ENCODE results near the gene RER1.

The RER1 gene

GRCh38 chr1:2355373-2356261 is 36.0 kb upstream of the RER1 start:
- H3K4me3 ChIP-seq (ENCODE audit: low read length), result no peak overlapping the region
- no peak overlapping the region for H3K4me2 ChIP-seq (ENCODE audit: low read depth, low read length)
- no peak overlapping the region for H3K9ac ChIP-seq (ENCODE audit: low read length)
- no peaks in the 10 kb centered on the region for H3K36me3 ChIP-seq (replicated peaks; ENCODE audit: insufficient read depth, low read length)
- no peak overlapping the region for H3K27ac ChIP-seq (ENCODE audit: low read length)
- H2AFZ ChIP-seq (ENCODE audit: low read length), result no peak overlapping the region
- H3K27me3 ChIP-seq (replicated peaks; ENCODE audit: insufficient read depth, low read length), result peaks cover 100% of the 10 kb centered on the region
- no peaks in the 10 kb centered on the region for H3F3A ChIP-seq (ENCODE audit: insufficient read depth, low read length)
- no peaks in the 10 kb centered on the region for H4K20me1 ChIP-seq (ENCODE audit: insufficient read depth, low read length)
- H3K9me3 ChIP-seq (replicated peaks; ENCODE audit: insufficient read depth, low read length), result no peaks in the 10 kb centered on the region
- H3K79me2 ChIP-seq (ENCODE audit: low read length), result no peaks in the 10 kb centered on the region
- DNase-seq, result no peak
- H3K9me2 ChIP-seq (replicated peaks; ENCODE audit: insufficient read depth, low read length), result no peaks in the 10 kb centered on the region
- TF ChIP-seq EZH2phosphoT487 (IDR thresholded peaks at IDR 0.05; ENCODE audit: low read length), result no peak
- no peak for TF ChIP-seq EZH2 (optimal IDR thresholded peaks at IDR 0.05; ENCODE audit: low read depth, low read length)
- no peak for TF ChIP-seq CTCF (IDR thresholded peaks at IDR 0.05; ENCODE audit: low read length)
- no peaks in the 10 kb centered on the region for H3K4me1 ChIP-seq (ENCODE audit: low read length)

- Histone ChIP-seq H3K36me3 (replicated peaks; ENCODE audit: insufficient read depth, low read length) (no peaks in the 10 kb centered on the region), H3K9me2 (replicated peaks; ENCODE audit: insufficient read depth, low read length) (no peaks in the 10 kb centered on the region), H3F3A (ENCODE audit: insufficient read depth, low read length) (no peaks in the 10 kb centered on the region), H3K27ac (ENCODE audit: low read length) (no peak overlapping the region), H3K79me2 (ENCODE audit: low read length) (no peaks in the 10 kb centered on the region), H3K9ac (ENCODE audit: low read length) (no peak overlapping the region), H3K9me3 (replicated peaks; ENCODE audit: insufficient read depth, low read length) (no peaks in the 10 kb centered on the region), H3K27me3 (replicated peaks; ENCODE audit: insufficient read depth, low read length) (peaks cover 99% of the 10 kb centered on the region), H3K4me3 (ENCODE audit: low read length) (no peak overlapping the region), H2AFZ (ENCODE audit: low read length) (no peak overlapping the region), H3K4me2 (ENCODE audit: low read depth, low read length) (no peak overlapping the region), H4K20me1 (ENCODE audit: insufficient read depth, low read length) (no peaks in the 10 kb centered on the region), H3K4me1 (ENCODE audit: low read length) (no peaks in the 10 kb centered on the region)
- DNase-seq, result no peak
- peak; percentile 57 for TF ChIP-seq EZH2 (optimal IDR thresholded peaks at IDR 0.05; ENCODE audit: low read depth, low read length)
- no peak for TF ChIP-seq EZH2phosphoT487 (IDR thresholded peaks at IDR 0.05; ENCODE audit: low read length)
- no peak for TF ChIP-seq CTCF (IDR thresholded peaks at IDR 0.05; ENCODE audit: low read length)
Observed at GRCh38 chr1:2356401-2356800, 35.2 kb upstream of the RER1 start.

- no peak overlapping the region for H3K27ac ChIP-seq (ENCODE audit: low read length)
Observed at GRCh38 chr1:2356911-2357845, 34.5 kb upstream of the RER1 start.

More at GRCh38 chr1:2356911-2357845, 34.5 kb upstream of the RER1 start:
- Histone ChIP-seq H3K9me3 (replicated peaks; ENCODE audit: insufficient read depth, low read length) (no peaks in the 10 kb centered on the region), H3K4me2 (ENCODE audit: low read depth, low read length) (no peak overlapping the region), H3K4me1 (ENCODE audit: low read length) (no peaks in the 10 kb centered on the region), H4K20me1 (ENCODE audit: insufficient read depth, low read length) (no peaks in the 10 kb centered on the region), H3K9ac (ENCODE audit: low read length) (no peak overlapping the region), H3K4me3 (ENCODE audit: low read length) (no peak overlapping the region), H3K27me3 (replicated peaks; ENCODE audit: insufficient read depth, low read length) (peaks cover 99% of the 10 kb centered on the region), H3K79me2 (ENCODE audit: low read length) (no peaks in the 10 kb centered on the region), H3K9me2 (replicated peaks; ENCODE audit: insufficient read depth, low read length) (no peaks in the 10 kb centered on the region), H2AFZ (ENCODE audit: low read length) (no peak overlapping the region), H3K36me3 (replicated peaks; ENCODE audit: insufficient read depth, low read length) (no peaks in the 10 kb centered on the region), H3F3A (ENCODE audit: insufficient read depth, low read length) (no peaks in the 10 kb centered on the region)
- no peak for TF ChIP-seq EZH2phosphoT487 (IDR thresholded peaks at IDR 0.05; ENCODE audit: low read length)
- TF ChIP-seq EZH2 (optimal IDR thresholded peaks at IDR 0.05; ENCODE audit: low read depth, low read length), result no peak
- TF ChIP-seq CTCF (IDR thresholded peaks at IDR 0.05; ENCODE audit: low read length), result no peak
- no peak for DNase-seq
